HG03432 (cell line): ENCODE results near the gene CDH1.
"Not testable (repeated sequence)": the region's sequence is repeated elsewhere in the genome, so short reads cannot be mapped to it uniquely, and the experiment has no call there.

Experiments
- ATAC-seq: cut with Tn5 transposase; IDR thresholded peaks from one replicate; pipeline ENCODE4 v1.9.1; 2021; ENCODE audit warnings: mild to moderate bottlenecking, moderate library complexity; ENCODE audit not compliant: unreplicated experiment

CDH1 gene

DNA sequence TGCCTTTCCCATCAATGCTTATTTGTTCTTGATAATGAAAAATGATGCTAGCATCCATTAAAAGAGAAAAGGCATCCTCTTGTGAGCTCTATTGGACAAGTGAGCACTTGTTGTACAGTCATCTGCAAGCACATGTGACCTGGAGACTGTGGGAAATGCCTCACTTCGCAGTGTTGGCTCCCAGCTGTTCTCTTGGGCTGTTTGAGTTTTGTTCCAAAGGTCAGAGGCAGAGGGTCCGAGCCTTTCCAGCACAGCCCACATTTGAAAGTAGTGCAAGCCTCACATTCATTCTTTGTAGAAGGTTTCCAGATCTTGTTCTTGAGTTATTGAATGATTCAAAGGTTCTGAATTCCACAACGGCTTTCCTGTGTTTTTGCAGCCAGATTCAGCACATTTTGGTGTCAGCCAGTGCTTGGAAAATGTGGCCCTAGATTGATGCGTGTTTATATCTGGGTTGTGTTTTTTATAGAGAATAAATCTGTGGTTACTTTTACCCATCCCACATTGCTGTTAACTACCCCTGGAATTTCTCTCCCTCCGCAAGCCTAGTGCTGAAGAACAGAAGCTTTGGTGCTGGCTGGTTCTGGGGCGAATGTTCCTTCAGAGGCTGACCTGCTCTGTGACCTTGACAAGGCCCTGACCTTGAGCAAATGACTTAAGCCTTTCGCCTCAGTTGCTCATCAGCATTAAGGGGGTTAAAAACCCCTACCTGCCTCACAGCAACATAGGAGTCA lies 49.8 kb downstream of the CDH1 start:
- no peak for ATAC-seq

DNA sequence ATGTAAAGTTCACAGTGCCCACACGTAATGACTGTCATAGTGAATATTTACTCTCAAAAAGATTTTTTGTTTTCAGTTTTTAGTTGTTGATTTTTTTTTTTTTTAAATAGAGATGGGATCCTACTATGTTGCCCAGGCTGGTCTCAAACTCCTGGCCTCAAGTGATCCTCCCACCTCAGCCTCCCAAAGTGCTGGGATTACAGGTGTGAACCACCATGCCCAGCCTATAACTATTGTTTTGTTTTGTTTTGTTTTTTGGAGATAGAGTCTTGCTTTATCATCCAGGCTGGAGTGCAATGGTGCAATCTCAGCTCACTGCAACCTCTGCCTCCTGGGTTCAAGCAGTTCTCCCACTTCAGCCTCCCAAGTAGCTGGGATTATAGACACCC lies 50.3 kb downstream of the CDH1 start:
- ATAC-seq: not testable (repeated sequence)

DNA sequence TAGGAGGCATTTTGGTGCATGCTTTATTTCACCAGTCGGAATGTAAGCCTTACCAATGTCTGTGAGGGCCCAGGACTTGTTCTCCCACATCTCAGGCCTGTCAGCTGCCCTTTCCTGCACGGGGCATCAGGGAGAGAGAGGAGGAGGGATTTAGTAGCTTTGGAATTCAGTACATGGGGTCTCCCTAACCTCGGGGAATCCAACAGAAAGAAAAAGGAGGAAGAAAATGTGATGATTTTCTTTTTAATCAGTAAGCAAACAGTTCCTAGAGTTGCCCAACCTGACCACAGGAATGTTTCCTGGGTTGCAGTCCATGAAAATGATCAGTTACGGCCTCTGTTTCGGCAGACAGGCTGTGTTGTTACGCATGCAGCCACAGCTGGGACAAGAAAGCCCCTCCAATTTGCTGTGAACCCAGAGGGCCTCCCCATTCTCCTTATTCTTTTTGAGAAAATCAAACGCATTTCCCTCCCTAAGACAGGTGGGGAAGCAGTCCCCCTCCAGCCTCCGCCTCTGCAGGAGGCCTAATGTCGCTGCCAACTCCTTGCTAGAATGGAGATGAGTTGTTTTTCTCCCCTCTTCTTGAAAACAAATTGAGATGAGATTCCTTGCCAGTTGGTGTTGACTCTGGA lies 53.2 kb downstream of the CDH1 start:
- ATAC-seq: no peak

DNA sequence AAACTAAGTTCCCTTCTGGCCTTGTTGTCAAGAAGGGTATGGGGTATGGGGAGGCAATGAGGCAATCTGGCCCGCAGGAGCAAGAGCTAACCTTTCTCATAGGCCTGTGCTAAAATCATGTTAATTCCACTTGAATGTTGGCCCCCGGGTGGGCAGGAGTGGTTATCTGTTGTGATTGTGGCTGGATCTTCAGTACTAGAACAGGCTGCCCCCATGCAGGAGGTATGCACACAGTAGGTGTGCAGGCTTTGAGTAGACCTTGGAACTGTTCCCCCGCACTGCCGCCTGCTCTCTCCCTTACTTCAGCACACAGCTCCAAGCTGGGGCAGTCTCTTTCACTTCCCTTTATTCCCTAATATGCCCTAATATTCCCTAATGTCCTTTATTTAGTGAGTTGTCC lies 53.9 kb downstream of the CDH1 start:
- ATAC-seq: no peak

DNA sequence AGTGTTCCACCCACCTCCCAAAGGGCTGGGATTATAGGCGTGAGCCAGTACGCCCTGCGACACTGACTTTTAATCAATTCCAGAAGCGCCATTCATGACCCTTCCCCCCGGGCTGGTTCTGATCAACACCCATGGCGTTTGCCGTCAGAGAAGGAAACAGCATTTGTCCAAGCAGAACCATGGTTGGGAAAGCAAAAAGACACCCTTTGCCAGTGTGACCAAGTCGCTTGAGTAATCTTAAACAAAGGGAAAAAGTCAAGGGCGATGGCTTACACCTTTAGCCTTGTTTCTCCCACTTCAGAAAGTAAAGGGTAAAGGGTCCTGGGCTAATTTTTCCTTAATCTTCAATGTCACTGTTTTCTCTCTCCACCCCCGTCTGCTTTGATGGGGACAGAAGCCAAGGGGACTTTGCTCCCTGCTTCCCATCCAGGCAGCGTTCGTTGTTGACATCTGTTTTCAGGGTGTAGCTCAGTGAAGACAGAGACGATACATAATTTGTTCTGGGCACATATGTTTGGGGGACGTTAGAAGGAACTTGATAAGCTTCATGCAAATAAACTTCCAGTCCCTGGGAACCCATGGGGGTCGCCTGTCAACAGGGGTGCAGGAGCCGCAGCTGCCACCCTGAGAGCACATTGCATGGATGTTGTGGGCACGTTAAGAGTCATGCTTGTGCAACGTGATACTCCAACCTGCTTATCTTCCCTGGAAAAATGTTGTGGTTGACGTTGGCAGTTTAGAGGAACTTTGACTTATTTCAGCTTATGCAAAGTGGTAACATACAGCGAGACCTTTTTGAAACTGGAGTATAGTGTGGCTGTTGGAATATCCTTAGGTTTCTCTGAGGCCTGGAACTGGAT lies 55.6 kb downstream of the CDH1 start:
- no peak for ATAC-seq

DNA sequence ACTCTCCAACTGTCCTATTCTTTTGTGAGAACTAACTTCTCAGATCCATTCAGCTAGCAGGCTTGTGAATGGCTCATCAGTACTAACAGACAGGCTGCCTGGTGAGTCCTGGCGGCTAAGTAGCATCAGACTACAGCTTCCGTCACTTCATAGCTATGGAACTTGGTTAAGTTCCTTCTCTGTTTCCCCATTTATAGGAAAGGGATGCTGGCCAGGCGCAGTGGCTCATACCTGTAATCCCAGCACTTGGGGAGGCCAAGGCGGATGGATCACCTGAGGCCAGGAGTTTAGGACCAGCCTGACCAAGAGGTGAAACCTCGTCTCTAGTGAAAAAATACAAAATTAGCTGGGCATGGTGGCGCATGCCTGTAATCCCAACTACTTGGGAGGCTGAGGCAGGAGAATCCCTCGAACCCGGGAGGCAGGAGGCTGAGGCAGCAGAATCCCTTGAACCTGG lies 56.3 kb downstream of the CDH1 start:
- ATAC-seq: no peak

DNA sequence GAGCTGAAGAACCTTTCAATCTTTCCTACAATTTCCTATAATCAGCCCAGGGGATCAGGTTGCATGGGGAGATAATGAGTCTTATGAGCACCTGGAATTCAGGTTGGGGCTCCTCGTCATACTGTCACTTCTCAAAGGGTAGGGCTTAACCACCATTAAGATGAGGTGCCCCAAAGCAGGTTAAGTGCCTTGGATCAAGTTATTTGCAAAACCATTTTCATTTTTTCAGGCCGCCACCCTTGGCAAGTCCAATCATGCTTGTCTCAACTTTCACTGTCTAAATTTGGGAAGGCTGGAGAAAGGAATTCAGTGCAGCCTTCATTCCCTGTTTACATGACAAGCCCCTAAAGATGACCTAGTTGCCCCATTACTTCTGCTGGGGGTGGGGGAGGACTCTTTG lies 61.3 kb downstream of the CDH1 start:
- no peak for ATAC-seq

DNA sequence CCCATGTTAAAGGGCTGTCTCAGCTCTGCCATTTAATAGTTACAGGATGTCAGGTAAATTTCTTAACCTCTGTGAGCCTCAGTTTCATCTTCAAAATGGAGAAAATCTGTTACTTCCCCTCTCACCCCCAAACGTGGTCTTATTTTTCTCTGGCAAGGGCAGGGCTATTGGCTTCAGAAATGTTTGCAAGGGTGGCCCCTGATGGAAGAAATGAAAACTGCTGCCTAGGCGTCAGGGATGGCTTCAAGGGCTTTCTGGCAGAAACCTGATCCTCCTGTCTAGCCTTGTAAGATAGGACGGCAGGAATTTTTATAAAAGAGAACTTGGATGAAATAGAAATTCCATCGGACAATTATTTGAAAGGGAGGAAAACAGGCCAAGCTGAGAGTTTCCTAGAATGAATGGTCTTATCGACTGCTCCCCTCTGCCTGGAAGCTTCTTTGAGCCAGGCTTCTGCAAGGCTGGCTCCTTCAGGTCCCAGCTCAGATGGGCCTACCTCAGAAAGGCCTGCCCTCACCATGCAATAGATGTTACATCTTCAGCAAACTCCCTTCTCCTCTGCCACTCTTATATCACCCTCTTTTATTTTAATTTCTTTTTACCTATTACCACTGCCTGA lies 63.3 kb downstream of the CDH1 start:
- peak; percentile 65 for ATAC-seq

DNA sequence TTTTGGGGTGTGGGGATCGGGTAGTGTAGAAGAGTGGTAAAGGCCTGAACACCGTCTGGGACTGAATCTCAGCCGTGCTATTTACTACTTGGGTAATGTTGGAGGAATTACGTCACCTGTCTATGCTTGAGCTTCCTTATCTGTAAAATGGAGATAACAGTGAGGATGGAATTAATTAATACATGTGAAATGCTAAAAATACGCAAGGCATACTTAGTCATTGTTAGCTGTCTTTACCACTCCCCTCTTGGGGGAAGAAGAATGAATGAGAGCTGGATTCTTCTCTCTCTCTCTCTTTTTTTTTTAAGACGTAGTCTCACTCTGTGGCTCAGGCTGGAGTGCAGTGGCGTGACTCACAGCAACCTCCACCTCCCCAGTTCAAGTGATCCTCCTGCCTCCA lies 65.1 kb downstream of the CDH1 start:
- ATAC-seq: no peak

DNA sequence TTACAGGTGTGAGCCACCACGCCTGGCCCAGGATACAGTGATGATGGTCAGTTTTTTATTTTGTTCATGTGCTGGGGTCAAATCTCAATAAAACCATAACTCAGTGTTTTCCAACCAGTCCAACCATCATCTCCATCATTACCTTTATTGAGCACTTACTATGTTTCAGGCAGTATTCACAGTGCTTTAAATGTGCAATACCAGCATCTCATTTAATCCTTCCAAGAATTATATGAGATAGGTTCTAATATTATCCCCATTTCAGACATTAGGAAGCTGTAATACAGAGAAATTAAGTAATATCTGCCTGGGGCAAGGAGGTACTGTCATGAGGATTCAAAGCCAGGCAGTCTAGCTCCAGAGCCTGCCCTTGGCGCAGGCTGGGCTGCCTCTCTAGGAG lies 69.3 kb downstream of the CDH1 start:
- ATAC-seq: no peak

DNA sequence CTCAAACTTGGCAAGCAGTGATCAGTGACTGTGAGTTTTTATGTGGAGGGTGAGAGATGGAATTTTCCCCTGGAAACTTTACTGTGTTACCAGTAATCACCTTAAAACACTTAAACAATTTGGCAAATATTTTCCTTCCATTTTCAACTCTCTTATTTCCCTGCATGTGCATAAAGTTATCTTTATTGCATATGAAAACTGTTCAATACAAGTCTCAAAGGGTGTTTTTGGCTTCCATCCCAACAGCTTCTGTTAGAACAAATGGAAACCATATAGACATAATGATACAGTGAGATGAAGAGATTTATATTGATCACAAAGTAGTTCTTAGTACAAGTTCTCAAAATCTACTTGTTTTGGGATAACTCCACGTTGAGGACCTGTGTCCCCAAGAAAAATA lies 69.9 kb downstream of the CDH1 start:
- ATAC-seq: no peak

DNA sequence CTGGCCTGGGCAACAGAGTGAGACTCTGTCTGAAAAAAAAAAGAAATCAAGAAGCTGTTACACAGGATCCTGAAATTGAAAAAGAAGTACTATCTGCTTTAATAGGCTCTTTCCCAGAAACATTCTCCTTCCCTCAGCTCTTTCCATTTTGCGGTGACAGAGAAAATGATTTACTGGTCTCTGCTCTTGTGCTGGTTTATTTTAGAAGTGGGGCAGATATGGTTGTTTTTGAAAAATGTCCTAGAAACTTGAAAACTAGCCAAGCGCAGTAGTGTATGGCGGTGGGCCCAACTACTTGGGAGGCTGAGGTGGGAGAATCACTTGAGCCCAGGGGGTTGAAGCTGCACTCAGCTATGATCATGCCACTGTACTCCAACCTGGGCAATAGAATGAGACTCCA lies 77.4 kb downstream of the CDH1 start:
- no peak for ATAC-seq

DNA sequence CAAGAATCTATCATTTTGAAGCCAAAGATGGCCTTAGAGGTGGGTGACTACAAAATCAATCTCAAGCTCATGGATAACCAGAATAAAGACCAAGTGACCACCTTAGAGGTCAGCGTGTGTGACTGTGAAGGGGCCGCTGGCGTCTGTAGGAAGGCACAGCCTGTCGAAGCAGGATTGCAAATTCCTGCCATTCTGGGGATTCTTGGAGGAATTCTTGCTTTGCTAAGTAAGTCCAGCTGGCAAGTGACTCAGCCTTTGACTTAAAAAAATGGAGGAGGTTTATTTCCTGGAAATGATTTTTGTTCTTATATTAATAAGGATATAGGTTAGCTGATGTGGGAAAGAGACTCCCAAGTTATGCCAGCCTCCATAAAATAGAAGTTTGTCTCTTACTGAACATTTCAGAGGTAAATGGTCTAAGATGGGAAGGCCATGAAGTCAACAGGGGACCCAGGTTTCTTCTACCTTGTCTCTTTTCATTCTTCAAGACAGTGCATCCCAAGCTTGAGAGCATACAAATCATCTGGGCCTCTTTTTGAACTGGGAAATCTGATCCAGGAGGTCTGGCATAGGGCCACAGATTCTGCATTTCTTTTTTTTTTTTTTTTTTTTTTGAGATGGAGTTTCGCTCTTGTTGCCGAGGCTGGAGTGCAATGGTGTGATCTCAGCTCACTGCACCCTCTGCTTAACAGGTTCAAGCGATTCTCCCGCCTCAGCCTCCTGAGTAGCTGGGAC lies 86.5 kb downstream of the CDH1 start:
- ATAC-seq: no peak

DNA sequence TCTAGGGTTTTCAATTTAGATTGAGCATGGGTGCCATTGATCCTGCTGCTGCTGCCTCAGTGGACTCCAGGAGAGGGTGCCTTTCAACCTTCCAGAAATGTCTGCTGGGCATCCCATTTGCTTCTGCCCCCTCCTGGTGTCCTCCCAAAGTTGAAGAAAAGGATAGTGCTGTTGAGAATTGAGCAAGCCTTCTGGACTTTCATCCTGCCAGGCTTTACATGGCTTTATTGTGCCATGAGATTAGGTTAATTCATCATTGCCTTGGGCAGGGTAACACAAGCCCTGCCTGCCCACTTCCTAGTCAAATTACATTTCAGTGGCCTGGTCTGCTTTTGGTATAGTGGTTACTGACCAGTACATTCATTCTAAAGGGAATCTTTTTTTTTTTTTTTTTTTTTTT lies 88.3 kb downstream of the CDH1 start:
- ATAC-seq: no peak

DNA sequence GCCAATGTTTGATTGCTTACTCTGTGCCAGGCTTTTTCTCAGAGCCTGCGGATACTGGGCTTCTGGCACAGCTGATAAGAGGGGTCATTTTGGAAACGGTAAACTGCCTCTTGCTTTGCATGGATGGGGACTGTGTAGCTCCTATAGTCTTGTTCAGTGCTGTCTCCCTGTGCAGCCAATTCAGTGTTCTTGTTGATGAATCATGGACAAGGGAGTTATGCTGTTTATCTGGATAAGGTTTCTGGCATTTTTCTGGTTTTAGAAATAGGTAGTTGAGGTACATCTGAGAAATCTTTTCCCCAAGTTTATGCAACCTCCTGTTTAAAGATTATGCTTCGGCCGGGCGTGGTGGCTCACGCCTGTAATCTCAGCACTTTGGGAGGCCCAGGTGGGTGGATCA lies 89.6 kb downstream of the CDH1 start:
- ATAC-seq: no peak

DNA sequence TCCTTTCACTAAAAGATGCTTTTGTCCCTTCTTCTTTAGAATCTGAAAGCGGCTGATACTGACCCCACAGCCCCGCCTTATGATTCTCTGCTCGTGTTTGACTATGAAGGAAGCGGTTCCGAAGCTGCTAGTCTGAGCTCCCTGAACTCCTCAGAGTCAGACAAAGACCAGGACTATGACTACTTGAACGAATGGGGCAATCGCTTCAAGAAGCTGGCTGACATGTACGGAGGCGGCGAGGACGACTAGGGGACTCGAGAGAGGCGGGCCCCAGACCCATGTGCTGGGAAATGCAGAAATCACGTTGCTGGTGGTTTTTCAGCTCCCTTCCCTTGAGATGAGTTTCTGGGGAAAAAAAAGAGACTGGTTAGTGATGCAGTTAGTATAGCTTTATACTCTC lies 96.2 kb downstream of the CDH1 start:
- no peak for ATAC-seq

DNA sequence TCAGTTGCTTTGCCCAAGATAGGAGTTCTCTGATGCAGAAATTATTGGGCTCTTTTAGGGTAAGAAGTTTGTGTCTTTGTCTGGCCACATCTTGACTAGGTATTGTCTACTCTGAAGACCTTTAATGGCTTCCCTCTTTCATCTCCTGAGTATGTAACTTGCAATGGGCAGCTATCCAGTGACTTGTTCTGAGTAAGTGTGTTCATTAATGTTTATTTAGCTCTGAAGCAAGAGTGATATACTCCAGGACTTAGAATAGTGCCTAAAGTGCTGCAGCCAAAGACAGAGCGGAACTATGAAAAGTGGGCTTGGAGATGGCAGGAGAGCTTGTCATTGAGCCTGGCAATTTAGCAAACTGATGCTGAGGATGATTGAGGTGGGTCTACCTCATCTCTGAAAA lies 97.5 kb downstream of the CDH1 start:
- ATAC-seq: no peak

DNA sequence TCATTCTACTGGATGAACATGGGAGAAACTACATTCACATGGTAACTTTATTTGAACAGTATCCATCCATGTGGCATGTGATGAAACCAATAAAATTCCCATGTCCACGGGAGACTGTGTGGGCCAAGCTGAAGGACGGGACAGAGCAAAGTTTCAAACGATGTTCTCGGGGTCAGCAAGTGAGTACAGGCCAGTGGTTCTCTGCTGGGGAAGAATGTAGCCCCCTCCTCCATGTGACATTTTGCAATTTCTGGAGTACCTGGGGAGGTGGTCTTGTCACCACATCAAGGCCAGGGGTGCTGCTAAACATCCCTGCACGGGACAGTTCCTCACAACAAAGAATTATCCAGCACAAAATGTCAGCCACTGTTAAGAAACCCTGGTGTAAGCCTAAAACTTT lies 98.9 kb downstream of the CDH1 start:
- ATAC-seq: no peak

DNA sequence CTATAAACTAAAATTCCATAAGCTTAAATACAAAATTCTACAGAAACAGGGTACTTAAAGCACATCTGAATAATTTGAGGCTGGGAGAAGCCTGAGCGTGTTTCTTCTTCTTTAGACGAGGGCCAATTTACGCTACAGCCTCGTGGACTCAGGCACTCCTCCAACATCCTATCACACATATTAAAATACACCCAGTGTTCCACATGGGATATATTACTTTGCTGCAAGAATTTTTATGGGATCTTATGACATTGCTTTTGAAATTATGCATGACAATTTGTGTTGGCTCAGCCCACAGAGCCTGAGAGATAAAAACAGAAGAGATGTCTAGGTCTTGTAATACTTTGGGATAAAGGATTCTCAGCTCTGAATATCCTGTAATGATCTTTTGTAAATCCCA lies 102.7 kb downstream of the CDH1 start:
- no peak for ATAC-seq

DNA sequence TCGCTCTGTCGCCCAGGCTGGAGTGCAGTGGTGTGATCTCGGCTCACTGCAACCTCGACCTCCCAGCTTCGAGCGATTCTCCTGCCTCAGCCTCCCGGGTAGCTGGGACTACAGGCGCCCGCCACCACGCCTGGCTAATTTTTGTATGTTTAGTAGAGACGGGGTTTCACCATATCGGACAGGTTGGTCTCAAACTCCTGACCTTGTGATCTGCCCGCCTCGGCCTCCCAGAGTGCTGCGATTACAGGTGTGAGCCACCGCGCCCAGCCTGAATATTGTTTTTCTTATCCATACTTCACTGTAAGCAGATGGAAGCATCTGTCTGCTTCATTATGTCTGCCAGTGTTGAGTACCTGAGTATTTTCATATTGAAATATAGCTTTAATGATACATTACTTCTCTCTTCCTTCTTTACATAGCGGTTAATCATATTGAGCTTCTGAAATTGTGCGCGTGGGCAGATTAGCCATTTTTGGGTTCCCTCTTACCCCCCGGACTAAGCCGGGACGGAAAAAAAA lies 105.9 kb downstream of the CDH1 start:
- ATAC-seq: not testable (repeated sequence)
